ENCODE measurements around the gene MICALL2.

MICALL2 gene

DNA sequence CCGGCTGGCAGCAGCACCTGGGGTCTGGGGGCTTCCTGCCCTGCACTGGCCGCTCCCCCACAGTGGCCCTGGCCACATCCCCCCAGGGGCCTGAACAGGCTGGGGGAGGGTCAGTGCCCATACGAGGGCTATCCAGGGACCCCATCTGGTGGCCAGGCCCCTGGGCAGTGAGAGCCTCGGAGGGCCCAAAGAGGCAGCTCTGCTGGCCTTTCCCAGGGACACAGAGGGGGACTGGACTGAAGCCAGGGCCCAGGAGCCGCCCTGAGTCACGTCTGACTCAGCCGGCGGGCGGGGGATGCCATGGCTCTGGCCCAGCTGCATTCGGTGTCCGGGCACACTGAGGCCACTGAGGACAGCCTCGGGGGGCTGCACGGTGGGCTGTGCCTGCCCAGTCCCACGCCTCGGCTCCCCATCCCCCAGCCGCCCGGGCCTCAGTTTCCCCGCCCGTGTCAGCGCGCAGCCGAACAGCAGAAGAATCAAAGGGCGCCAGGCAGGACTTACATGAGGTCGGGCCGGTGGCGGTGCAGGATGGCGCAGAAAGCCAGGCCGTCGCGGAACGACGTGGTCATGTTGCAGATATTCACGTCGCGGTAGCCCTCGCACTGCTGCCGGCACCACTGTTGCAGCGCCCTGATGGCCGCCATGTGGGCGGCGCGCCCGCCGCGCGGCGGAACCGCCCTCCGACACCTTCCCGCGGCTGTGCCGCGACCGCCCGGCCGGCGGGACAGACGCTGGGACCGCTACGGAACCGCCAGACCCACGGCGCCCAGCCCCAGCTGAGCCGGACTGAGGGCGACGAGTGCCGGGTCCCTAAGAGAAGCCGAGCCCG lies at the start of gene MICALL2:
TSS of gene MICALL2 (minus strand) at position 788 of the 829 bp plus-strand sequence. CDS start at position 644, 144 bp downstream.
- peak; percentile 89 for DNase-seq (ENCODE audit: low read depth)
- TF ChIP-seq, protein P1, sequence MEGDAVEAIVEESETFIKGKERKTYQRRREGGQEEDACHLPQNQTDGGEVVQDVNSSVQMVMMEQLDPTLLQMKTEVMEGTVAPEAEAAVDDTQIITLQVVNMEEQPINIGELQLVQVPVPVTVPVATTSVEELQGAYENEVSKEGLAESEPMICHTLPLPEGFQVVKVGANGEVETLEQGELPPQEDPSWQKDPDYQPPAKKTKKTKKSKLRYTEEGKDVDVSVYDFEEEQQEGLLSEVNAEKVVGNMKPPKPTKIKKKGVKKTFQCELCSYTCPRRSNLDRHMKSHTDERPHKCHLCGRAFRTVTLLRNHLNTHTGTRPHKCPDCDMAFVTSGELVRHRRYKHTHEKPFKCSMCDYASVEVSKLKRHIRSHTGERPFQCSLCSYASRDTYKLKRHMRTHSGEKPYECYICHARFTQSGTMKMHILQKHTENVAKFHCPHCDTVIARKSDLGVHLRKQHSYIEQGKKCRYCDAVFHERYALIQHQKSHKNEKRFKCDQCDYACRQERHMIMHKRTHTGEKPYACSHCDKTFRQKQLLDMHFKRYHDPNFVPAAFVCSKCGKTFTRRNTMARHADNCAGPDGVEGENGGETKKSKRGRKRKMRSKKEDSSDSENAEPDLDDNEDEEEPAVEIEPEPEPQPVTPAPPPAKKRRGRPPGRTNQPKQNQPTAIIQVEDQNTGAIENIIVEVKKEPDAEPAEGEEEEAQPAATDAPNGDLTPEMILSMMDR (conservative IDR thresholded peaks at IDR 0.05; ENCODE audit: control insufficient read depth, insufficient read depth, low read depth, low read length), result no peak
- H3K4me3 ChIP-seq (ENCODE audit: control insufficient read depth, low read depth, low read length), result peak within 1 kb of the TSS; percentile 80

DNA sequence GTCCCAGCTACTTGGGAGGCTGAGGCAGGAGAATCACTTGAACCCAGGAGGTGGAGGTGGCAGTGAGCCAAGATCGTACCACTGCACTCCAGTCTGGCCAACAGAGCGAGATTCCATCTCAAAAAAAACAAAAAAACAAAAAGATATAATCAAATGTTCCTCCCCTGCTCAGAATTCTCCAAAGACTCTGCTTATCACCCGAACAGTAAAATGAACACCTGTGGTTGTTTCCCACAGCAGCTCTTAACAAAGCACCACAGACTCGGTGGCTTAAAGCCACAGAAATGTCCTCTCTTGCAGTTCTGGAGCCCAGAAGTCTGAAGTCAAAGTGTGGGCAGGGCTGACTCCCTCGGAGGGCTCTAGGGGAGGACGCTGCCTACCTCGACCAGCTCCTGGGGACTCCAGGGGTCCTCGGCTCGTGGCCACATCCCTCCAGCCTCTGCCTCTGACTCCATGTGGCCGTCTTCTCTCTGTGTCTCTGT lies 49.0 kb upstream of the MICALL2 start:
- H3K4me3 ChIP-seq (ENCODE audit: control insufficient read depth, low read depth, low read length), result no peak overlapping the region
- TF ChIP-seq, protein P1 (conservative IDR thresholded peaks at IDR 0.05; ENCODE audit: control insufficient read depth, insufficient read depth, low read depth, low read length), result no peak
- DNase-seq (ENCODE audit: low read depth), result no peak

DNA sequence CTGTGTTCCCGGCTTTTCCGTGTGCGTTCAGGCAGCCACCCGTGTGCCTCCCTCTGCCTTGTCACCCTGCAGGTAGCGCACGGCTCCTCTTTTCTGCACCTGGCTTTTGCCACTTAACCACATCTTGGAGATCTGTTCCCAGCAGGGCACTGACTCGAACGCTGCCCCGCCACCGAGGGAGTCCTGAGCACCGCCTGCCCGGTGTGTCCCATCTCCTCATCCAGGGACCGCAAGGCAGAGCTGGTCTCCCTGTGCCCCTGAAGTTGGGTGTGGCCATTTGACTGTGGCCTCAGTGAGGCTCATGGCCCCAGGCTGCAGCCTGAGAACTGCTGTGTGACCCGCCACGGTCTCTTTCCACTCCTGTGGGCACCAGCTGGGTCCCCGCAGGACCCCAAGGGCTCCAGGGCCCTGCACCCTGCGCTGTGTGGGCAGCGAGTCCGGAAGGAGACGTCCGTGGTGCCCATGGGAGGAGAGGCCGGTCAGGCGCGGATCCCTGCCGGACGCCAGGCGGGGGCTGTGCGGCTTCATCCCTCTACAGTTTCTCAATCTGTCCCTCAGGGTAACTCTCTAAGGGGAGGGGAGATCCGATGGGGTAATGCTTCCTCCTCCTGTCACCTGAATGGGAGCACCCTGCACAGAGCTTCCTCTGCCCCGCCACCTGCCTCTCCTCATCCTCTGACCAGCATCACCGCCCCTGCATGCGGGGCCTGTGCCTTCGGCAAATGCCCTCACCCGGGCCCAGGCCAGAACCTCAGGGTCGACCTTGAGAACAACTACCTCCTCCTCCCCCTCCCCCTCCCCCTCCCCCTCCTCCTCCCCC lies 46.7 kb upstream of the MICALL2 start:
- DNase-seq (ENCODE audit: low read depth), result no peak
- TF ChIP-seq, protein P1 (conservative IDR thresholded peaks at IDR 0.05; ENCODE audit: control insufficient read depth, insufficient read depth, low read depth, low read length), result no peak
- no peak overlapping the region for H3K4me3 ChIP-seq (ENCODE audit: control insufficient read depth, low read depth, low read length)

DNA sequence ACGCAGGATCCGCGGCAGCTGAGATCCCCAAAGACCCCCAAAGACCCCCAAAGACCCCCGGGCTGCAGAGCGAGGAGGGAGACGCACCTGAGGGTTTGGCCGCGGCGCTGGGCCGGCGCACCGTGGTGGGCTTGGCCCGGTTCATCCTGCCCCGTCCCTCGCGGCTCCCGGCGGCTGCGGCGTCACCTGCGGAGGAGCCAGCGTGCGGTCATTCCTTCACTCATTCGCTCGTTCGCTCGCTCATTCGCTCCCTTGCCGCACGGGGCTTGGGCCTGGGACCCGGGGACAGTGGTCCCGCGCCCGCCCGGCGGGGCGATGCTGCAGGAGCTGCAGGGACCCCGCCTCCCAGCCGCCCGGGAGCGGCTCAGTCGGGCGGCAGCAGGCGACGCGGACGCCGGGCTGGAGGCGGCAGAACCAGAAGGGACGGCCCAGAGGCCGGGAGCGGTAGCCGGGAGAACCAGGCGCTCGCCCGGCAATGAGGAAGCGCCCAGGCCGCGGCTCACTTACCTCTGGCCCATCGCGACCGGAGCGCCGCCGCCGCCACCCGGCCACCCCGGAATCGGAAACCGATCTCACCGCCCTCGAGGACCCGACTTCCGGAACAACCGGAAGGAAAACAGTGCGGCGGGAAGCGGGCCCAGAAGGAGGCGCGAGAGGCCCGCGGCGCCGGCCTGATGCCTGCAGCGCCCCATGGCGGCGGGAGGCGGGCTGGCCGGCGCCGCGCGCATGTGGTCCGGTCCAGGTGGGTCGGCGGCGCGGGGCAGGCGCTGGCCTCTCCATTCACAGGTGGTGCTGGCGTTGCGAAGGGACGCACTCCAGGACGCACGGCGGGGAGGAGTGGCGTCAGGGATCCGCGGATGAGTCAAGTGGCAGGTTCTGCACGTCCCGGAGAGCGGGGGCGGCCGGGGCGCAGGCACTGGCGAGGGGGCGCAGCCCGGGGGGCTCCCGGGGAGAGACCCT lies 44.8 kb upstream of the MICALL2 start, which contains the start of gene INTS1:
TSS of gene INTS1 (minus strand) at position 574 of the 960 bp plus-strand sequence. CDS start at position 145, 429 bp downstream.
- TF ChIP-seq, protein P1 (conservative IDR thresholded peaks at IDR 0.05; ENCODE audit: control insufficient read depth, insufficient read depth, low read depth, low read length), result no peak
- peak; percentile 84 for DNase-seq (ENCODE audit: low read depth)
- peak within 1 kb of the TSS; percentile 73 for H3K4me3 ChIP-seq (ENCODE audit: control insufficient read depth, low read depth, low read length)

DNA sequence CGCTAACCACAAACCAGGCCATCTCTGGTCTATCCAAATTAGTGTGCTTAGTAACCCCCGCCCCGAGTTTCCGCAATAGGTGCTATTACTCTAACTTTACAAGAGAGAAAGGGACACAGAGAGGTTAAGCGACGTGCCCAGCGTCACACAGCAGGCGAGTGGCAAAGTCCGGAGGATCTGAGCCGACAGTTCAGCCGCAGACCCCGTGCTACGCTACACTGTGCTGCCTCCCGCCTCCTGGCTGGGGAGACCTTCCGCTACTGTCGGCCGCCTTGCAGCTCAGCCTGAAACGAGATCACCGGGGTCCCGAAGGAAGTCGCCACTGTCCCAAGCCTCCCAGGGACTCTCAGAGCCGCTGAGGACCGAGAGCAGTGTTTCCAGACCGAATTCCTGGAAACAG lies 44.1 kb upstream of the MICALL2 start:
- TF ChIP-seq, protein P1 (conservative IDR thresholded peaks at IDR 0.05; ENCODE audit: control insufficient read depth, insufficient read depth, low read depth, low read length), result no peak
- peak overlapping the region; percentile 73 for H3K4me3 ChIP-seq (ENCODE audit: control insufficient read depth, low read depth, low read length)
- DNase-seq (ENCODE audit: low read depth), result no peak

DNA sequence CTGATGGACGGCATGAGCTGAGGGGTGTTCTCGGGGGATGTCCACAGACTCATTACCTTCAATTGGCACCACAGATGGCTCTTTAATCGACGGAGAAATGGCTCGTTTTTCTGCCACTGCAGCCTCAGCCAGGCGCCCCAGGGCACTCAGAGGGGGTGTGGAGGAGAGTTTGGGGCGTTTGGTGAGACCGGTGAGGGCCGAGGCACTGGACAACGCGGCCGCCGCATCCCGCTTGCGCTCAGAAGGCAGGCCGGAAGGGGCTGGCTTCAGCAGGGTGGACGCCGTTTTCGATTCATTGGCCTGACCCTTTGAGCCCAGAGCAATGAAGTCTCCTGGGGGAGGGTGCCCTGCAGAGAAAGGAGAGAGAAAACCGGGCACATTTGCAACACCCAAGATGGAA lies 43.6 kb upstream of the MICALL2 start:
- DNase-seq (ENCODE audit: low read depth), result no peak
- H3K4me3 ChIP-seq (ENCODE audit: control insufficient read depth, low read depth, low read length), result peak overlapping the region; percentile 73
- TF ChIP-seq, protein P1 (conservative IDR thresholded peaks at IDR 0.05; ENCODE audit: control insufficient read depth, insufficient read depth, low read depth, low read length), result no peak
